NCI-H510A treated with DMSO at 0.1 percent for 48 hours (cell line): ENCODE data around the gene DLST.

ENCODE experiments used
- DNase-seq: peaks from one replicate; lab custom pipeline; 2025; lab: John Stamatoyannopoulos, UW

Gene DLST

DNA sequence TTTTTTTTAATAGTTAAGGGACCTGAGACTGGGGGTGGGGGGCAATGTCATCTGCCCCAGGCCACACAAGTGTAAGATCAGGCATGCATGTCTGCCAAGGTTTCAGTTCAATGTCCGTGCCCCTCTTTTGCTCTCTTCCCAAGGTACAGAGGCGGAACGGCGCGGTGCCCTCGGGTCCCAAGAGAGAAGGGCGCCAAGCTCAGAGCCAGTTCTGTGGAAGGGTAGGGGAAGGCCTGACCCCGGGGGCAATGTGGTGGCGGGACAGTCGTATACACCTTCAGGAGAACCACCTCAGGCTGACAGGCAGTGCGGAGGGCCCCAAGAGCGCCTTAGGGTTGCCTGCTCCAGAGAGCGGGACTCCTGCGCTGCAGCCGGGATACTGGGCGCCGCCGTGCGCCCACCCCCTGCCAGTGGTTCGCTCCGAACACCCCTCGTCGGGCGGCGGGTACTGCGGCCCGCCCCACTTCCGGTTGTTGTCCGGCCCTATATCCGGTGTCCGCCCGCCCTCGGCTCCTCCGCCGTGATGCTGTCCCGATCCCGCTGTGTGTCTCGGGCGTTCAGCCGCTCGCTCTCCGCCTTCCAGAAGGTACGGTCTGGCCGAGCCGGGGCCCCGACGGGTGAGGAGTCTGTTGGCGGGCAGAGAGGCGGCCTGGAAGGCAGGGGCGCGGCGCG lies at the start of gene DLST:
Gene DLST (plus strand): TSS at position 486 of the 672 bp plus-strand sequence. CDS start 38 bp downstream, at position 524.
- peak; percentile 71 for DNase-seq

DNA sequence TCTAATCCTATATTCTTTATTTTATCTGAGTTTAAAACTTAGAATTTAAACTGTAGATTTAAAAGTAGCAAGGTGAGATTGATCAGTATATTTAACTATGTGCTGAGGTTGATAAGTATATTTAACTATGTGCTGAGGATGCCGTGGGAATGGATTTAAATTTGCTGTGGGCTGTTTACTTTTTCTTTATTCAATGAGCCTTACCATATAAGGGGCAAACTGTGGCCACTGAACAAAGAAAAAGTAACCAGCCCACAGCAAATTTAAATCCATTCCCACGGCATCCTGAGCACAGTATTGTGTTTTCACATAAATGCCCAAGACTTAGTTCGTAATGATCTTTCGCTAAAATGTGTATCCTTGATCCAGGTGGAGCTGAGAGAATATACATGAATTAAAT lies 48.9 kb upstream of the DLST start:
- DNase-seq: no peak

DNA sequence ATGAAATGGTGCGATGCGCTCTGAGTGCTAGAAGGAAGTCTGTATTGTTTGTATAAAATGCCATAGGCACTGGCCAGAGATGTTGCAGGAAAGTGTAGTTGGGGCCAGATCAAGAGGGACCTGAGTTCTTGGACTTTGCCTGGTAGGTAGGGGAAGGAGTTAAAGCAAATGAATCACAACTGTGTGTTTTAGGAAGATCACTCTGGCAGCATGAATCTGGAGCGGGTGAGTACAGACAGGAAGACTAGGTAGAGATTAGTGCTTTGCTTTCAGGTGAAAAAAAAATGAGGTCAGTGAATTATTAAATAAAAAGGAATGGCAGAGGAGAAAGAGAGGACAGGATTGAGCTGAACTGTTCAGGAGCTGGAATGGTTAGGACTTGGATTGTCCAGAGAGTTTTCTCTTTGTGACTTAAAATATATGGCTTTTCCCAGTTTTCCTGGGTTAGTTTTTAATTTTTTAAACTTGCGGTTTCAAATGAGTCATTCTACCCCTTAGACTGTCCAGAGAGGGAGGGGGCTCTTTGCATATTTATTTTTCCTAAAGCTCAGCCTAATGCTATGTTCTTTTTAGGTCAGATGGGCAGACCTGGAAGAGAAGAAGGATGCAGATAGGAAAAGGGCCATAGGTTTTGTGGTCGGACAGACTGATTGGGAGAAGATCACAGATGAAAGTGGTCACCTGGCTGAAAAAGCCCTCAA lies 46.9 kb upstream of the DLST start:
- DNase-seq: no peak

DNA sequence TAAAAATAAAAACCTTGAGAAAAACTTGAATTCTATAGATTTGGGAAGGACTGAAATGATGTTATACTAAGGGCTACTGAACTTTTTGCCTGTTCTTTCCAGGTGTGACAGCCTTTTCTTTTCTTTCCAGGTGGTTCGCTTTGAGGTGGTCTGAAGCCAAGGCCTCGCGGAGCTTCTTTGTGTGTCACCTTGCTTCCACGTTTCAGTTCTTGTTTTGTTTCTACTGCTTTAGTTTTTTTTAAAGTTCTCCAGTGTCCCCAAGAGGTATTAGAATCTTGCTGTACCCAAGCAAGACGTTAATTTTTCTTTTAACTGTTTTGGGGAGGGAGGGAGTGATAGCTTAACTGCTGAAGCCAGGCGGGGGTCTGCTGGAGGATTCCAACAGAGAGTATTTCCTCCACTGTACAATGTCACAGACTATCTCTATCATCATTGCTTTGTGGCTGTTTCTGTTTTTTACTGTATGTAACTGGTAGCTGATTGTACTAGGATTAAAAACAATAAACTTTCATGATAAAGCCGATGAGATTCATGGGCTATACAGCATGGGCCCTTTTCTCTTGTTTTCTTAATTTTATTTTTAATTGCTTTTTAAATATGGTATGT lies 46.0 kb upstream of the DLST start:
- DNase-seq: no peak

DNA sequence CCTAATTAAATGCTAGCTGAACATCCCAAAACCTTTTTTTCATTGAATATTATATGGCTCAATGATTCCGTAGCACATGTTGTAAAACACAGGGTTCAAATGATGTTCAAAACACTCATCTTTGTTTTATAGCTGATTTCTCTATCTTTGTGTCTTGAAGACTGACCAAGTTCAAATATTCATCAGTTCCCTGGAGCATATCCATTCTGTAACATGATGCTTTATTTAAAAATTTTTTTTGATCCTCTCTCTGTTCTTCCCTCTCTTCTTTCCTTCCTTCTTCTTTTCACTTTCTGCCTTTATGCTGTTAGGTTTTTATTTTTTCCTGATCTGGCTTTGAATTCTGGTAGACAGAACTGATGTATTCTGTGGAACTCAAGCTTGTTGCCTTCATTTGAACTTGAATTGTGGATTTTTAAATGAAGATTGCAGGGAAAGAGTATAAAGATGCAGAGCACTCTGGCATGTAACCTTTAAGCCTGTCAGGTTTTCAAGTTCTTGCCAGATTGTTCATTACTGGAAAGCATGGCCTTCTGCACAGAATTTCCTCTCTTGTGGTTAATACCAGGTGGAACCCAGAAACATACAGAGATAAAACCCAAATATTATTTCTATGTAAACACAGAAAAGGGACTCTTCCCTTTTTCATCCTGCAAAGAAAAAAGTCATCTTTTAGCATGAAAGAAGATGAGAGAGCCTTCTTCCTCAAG lies 45.3 kb upstream of the DLST start:
- DNase-seq: no peak

DNA sequence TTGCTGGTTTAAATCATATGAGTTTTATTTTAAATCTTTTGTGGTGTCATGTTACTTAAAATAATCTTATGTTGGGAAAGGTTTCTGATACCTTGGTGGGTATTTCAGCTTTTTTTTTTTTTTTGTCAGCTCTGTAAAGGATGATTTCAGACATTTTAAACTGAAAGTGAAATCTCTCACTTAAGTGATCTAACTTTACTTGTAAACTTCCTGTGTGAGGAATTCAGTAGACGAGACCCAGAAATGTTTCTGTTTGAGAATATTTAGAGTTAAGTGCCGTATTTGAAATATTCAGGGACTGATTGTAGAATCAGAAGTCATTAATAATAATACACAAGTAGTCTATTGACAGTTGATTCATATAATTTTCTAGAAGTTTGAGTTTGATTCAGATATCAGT lies 43.5 kb upstream of the DLST start:
- DNase-seq: no peak

DNA sequence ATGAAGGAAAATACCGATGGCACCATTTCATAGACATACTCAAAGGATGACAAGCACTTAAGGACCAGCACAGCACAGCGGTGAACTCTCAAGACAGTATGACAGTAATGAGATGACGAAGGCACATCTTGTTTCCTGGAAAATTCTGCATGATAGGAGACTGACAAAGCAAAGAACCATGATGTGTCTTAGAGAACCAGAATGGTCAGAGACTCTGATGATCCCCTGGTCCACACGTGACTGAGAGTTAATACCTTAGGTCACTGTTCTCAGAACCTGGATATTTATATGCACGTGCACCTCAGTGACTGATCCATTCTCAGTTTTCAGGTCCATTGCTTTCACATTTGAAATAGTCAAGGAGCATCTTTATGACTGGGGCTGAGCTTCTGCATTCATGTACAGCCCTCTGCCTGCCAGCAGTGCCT lies 41.1 kb upstream of the DLST start:
- DNase-seq: no peak

DNA sequence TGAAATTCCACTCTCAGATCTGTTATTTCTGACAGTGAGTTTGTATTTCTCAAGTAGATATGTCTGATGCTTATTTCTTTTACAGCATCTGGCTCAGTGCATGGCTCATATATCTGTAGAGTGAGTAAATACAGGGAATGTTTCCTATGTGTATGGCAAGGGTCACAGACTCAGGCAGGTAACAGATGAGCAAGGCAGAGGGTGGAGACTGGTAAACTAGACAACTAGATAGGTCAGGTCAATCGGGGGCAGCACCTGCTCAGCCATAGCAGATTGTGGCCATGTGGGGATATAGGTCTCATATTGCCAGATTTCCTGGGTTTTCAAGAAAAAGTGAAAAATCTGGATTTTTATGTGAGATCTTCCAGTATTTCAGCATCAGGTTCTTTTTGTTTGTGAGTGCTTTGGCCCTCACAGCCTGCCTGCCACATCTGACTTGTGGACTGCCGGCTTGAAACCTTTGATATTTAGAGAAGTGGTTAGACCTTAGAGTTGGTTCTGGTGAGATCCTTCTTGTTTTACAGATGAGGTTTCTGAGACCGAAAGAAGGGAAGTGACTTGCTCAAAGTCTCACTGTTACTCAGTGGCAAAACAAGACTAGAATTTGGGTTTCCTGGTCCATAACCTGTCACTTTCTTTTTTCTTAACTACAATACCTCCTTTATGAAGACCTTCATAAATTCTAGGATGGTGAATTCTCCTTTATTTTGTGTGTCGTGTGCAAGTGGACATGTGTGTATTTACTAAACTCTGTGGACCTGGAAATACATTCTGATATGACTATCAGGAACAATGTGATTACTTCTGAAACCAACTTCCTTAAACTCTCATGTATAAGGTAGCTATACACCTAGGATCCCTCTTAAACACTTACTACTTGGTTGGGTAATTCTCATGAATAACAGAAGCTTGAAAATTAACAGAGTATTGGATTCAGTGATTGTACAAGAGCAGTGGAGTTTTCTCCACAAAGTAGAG lies 40.2 kb upstream of the DLST start:
- DNase-seq: no peak

DNA sequence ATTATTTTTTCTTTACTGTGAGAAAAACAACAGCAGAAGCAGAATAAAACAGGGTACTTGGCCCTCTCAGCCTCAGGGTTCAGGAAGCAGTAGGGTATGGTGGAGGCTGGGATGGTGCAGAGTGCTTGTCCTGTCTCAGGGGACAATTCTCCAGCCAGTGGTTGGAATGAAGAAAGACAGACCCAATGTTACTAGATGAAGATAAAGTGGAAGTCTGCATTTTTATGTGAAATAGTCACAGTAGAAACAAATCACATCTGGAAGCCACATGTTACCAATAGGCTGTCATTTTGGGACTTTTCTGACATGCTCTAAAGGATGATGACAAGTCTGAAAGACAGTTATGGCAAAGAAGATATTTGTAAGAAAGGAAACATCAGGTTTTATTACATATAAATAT lies 38.1 kb upstream of the DLST start:
- no peak for DNase-seq

DNA sequence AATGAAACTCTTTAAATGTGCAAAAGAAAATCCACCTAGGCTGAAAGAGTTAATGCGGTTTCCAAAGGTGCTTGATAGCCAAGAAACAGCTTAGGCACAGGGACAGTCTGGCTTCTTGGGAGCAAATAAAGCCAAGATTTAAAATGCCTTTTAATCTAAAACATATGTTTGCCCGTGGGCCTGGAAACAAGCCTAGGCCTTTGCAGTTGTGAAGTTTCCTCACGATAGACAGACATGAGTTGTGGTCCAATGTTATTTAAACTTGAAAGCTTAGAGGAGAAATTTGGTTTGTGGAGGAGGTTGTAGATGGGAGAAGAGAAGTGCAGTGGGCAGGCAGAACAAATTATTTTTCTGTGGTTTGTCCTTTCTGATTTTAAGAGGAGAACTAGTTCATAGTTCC lies 35.5 kb upstream of the DLST start:
- no peak for DNase-seq

DNA sequence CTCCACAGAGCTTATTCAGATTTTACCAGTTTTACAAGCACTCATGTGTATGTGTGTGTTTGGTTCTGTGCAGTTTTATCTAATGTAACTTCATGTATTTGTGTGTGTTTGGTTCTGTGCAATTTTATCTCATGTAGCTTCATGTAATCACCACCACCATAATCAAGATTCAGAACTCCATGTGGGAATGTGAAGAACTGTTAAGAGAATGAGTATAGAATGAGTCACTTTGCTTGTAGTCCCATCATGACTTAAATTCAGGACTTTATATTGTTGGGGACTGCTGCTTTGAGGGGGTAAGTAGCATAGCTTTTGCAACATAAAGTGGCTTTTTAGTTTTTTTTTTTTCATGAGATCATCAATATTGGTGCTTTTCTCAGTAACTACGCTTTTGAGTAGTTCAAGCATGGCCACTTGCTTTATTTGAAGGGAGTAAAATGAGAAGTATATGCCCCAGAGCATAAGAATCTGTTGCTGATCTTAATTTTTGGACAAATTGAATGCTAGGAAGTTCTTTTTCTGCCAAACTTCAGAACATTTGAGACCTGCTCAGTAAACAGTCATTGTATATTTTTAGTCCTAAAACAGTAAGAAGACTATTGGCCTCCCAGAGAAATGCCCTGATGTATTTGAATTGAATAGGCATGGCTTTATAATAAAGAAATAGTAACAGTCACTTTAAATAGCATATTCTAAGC lies 34.6 kb upstream of the DLST start:
- no peak for DNase-seq

DNA sequence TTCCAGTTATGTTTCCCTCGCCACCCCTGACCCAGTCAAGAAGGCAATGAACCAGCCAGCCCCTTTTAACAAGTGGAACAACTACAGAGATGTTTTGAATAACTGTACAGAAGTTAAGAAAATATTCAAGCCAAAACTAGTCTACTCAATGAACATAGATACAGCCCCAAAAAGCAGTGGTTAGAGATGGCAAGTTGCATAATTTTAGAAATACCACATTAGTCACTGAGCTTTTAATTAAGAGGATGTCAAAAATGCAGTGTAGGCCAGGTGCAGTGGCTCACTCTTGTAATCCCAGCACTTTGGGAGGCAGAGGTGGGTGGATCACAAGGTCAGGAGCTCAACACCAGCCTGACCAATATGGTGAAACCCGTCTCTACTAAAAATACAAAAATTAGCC lies 32.9 kb upstream of the DLST start:
- DNase-seq: no peak

DNA sequence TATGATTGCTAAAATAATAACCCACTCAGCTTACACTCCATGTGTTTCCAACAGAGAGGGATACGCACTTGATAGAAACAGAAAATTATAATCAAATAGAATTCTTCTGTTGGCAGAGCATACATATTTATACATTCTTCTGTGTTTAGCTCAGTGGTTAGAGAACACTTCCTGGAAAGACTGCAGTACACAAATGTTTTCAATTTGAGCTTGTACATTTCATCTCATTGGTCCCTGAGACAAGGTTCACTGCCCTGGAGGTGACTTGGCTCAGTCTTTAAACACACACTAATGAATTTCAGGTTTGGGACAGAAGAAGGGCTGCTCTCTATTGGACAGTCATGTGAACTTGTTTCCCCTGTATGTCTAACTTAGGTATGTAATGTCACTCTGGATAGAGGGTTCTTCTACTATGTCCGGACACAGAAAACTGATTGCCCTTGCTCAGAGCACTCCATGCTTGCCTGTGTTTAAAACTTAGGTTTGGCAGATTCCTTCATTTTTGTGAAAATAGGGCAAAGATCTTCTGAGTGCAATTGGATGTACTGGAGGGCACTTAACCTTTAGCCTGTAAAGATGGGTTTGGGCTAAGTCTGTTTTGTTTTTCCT lies 28.7 kb upstream of the DLST start:
- no peak for DNase-seq

DNA sequence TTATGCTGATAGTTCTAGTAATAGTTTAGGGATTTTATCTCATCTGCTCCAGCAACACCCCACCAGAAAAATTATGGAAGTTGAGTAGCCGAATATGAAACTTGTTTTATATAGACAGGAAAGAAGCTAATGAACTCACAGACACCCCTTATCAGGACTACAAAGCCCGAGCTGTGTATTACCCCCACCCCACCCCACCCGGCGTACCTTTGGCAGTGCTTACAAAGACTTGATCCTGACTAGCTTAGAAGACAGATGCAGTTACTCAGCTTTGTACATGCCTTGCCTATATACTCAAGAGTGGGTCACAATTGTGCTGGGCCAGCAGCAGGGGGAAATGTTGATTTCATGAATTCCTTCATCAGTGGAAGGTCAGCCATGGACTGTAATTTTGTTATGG lies 28.1 kb upstream of the DLST start:
- no peak for DNase-seq

DNA sequence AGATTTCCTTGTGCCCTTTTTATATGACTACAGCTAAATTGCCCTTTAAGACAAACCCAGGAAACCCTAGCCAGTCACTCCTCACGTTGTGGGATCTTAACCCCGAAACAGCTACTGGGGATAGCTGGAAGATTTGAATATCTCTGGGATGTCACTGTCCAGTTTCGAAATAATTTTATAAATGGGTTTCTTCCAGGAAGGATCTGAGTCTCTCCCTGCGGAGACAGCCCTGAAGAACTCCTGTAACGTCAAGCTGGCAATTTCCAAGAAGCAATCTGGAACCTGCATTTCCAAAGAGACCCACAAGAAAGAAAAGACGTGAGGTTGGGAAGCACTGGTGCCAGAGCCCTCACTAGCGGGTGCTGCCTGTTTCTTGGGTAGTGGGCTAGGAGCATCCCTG lies 26.7 kb upstream of the DLST start:
- DNase-seq: no peak

DNA sequence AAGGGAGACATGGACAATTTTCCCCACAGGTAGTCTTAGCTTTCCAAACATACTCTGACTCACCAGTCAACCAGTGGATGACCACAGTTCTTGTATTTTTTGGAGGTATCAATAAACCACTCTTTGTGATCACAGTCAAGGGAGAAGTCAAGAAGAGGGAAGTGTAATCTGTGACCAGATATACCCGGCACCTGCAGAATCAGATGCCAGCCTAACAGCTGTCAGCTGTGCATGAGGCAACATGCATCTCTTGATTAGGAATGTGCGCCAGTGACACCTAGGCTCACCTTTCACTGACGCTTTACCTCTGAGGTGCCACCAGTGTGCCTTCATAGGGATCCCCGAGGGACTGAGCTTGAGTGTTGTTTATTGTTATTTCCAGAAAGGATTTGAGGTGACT lies 25.8 kb upstream of the DLST start:
- DNase-seq: peak; percentile 50

DNA sequence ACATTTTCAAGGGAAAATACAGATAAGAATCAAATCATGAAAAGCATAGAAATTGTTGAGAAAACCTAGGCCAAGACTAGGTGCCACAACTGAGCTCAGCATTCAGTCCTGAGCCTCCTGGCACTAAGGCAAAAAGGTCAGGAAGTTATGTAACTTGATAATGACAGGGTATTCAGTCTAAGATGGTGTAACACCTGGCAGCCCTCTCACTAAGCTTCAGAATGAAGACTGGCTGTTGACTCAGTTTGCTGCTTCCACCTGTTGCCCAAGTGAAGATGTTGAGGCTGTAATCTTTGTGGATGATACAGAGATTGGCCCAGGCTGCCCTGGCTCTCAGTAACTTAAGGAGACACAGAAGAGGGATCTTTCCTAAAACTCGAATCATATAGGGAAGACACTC lies 25.4 kb upstream of the DLST start:
- DNase-seq: peak; percentile 56

DNA sequence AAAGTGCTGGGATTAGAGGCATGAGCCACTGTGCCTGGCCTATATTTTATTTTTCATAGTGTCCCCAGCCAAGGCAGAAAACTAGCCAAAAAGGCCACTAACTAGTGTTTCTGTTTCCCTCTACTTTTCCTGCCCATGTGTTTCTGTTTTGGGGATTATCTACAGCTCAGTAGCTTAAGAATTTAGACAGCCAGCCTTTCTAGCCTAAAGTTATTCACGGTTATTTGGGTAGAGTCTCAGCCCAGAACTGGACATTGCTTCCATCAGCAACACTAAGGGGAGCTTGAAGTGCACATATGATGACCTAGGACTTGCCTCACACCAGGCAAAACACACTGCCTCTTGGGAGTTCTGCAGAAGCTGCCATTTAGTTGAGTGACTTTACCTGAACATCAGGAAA lies 23.7 kb upstream of the DLST start:
- no peak for DNase-seq

DNA sequence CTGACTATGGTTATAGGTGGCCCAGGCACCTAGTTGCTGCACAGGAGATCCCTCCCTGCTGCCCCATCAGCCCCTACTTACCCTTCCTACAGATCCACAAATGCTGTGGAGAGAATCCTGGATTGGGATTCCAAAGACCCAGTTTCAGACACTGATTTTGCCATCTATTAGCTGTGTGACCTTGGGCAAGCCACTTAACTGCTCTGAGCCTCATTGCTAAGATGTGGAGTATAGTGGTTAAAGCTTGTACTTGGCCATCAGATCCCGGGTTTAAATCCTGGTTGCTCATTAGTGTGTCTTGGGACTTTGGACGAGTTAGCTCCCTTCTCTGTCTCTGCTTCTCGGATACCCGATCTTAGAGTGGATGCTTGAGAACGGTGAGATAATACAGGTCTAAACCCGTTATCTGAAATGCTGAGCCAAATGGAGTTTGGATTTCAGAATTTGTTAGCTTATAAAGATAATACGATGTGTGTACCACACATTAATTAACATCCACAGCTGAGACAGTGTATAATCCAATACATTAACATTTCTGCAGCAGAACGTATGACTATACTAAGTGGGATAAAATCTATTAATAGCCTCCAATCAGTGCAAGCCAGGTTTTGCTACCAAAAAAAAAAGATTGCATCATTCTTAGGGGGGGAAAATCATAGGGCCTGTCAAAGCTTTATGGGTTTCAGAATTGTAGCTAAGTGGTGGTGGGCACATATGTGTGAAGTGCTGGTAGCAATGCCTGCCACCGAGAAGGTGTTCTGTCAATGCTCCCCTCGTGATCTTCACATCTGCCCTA lies 21.8 kb upstream of the DLST start:
- DNase-seq: no peak
